HCT116 (cell line): Measurements from ENCODE around the gene TECTA. TPM values are rescaled to one million over a fixed set of nuclear protein-coding genes. Genes with fewer than 3 reads are reported as not detected.

Experiments
- ATAC-seq: fragments of 200-7000 bp; cut with Tn5 transposase; 2 replicates; pipeline ENCODE4 v1.9.1; 2020; ENCODE audit warnings: mild to moderate bottlenecking, moderate library complexity
- BruUV-seq: library from RNA; stranded (reverse); fragments of 400-500 nt; replicated peaks from 2 replicates; lab custom pipeline; 2021; lab: Mats Ljungman, UMichigan
- CTCF ChIA-PET: fragments of 300-600 bp; sonication (Branson Sonifier 250); formaldehyde crosslinking; loops from one replicate; lab custom pipeline; 2021; ENCODE audit warnings: antibody characterized with exemption; lab: Charles Lee
- POLR2A ChIA-PET: fragments of 300-600, 350-600 bp; sonication (Branson Sonifier 250); formaldehyde crosslinking; loops from one replicate; lab custom pipeline; 2021; ENCODE audit warnings: antibody characterized with exemption; lab: Charles Lee
- RAD21 ChIA-PET, 2 experiments: fragments of 300-600 bp; sonication (Branson Sonifier 250); formaldehyde crosslinking; loops; one replicate each; lab custom pipeline; 2023; ENCODE audit warnings: low total read pairs in 2 of 2; ENCODE audit not compliant: uncharacterized antibody in 2 of 2, unreplicated experiment in 2 of 2, low non-redundant PET in 1 of 2; lab: Charles Lee
- DNase-seq: peaks from one replicate; pipeline ENCODE4 v3.0.0-alpha.2; 2010; ENCODE audit warnings: low read depth, low spot score
- H2AFZ ChIP-seq: fragments of 200-600 bp; shearing (Covaris generic), sonication (generic); 2 replicates; pipeline ENCODE4 v1.6.1; 2017; ENCODE audit warnings: low read depth, mixed run types, mixed read lengths, antibody characterized with exemption, low read length; ENCODE audit not compliant: poor library complexity, severe bottlenecking
- H3K27ac ChIP-seq: 2 replicates; pipeline ENCODE4 v1.5.1; 2012; ENCODE audit warnings: low read depth, low read length
- H3K27me3 ChIP-seq: fragments of 200-600 bp; sonication (generic); 2 replicates; pipeline ENCODE4 v1.6.1; 2016; ENCODE audit warnings: mixed run types, low read length, mixed read lengths; ENCODE audit not compliant: insufficient read depth
- H3K36me3 ChIP-seq, 2 experiments: fragments of 200-500 bp in 1 of 2; fragments of 200-600 bp in 1 of 2; sonication (Bioruptor generic) in 1 of 2; sonication (generic) in 1 of 2; 2 replicates each; pipeline versions ENCODE4 v1.5.1 to v1.6.1; 2014 to 2016; ENCODE audit warnings: low read length in 2 of 2, inconsistent platforms in 1 of 2, mixed read lengths in 1 of 2, mixed run types in 1 of 2; ENCODE audit not compliant: insufficient read depth in 2 of 2, control insufficient read depth in 1 of 2
- H3K4me1 ChIP-seq, 2 experiments: fragments of 200-600 bp in 1 of 2; sonication (generic) in 1 of 2; 2 replicates each; pipeline versions ENCODE4 v1.5.1 to v1.6.1; 2012 to 2017; ENCODE audit warnings: low read length in 2 of 2, inconsistent platforms in 1 of 2, mild to moderate bottlenecking in 1 of 2, mixed read lengths in 1 of 2, mixed run types in 1 of 2, moderate library complexity in 1 of 2; ENCODE audit not compliant: insufficient read depth in 2 of 2, control insufficient read depth in 1 of 2
- H3K4me2 ChIP-seq: fragments of 200-600 bp; sonication (generic); 2 replicates; pipeline ENCODE4 v1.6.1; 2017; ENCODE audit warnings: mixed run types, low read length, mixed read lengths
- H3K4me3 ChIP-seq, 2 experiments: fragments of 200-600 bp in 1 of 2; sonication (generic) in 1 of 2; replicated peaks in 1 of 2; 2 replicates each; pipeline ENCODE4 v1.5.1; 2011 to 2016; ENCODE audit warnings: low read length in 2 of 2, control low read depth in 1 of 2, low read depth in 1 of 2, mild to moderate bottlenecking in 1 of 2, mixed read lengths in 1 of 2, mixed run types in 1 of 2
- H3K79me2 ChIP-seq: fragments of 200-600 bp; sonication (generic); 2 replicates; pipeline ENCODE4 v1.6.1; 2017; ENCODE audit warnings: mild to moderate bottlenecking, mixed run types, low read length, moderate library complexity, mixed read lengths; ENCODE audit not compliant: insufficient read depth
- H3K9ac ChIP-seq: fragments of 200-600 bp; sonication (generic); 2 replicates; pipeline ENCODE4 v1.6.1; 2016; ENCODE audit warnings: low read length, mixed read lengths
- H3K9me2 ChIP-seq: fragments of 200-600 bp; sonication (generic), shearing (Covaris generic); 2 replicates; pipeline ENCODE4 v1.6.1; 2017; ENCODE audit warnings: mixed run types, mild to moderate bottlenecking, moderate library complexity; ENCODE audit not compliant: insufficient read depth
- H3K9me3 ChIP-seq, 2 experiments: fragments of 200-500 bp in 1 of 2; fragments of 200-600 bp in 1 of 2; sonication (Bioruptor generic) in 1 of 2; sonication (generic) in 1 of 2; 2 replicates each; pipeline ENCODE4 v1.6.1; 2014 to 2017; ENCODE audit warnings: low read length in 2 of 2, mixed read lengths in 2 of 2, inconsistent platforms in 1 of 2, low read depth in 1 of 2, mild to moderate bottlenecking in 1 of 2, mixed run types in 1 of 2, moderate library complexity in 1 of 2; ENCODE audit not compliant: control insufficient read depth in 1 of 2, insufficient read depth in 1 of 2
- H4K20me1 ChIP-seq: fragments of 200-600 bp; sonication (generic), shearing (Covaris generic); 2 replicates; pipeline ENCODE4 v1.6.1; 2017; ENCODE audit warnings: mixed run types, mild to moderate bottlenecking, moderate library complexity; ENCODE audit not compliant: insufficient read depth
- ATF3 ChIP-seq: IDR thresholded peaks from 2 replicates; pipeline ENCODE4 v1.6.1; 2012
- CBX3 ChIP-seq: IDR thresholded peaks from 2 replicates; pipeline ENCODE4 v1.6.1; 2012; ENCODE audit warnings: low read depth
- CTCF ChIP-seq, 3 experiments: fragments of 200-600 bp in 1 of 3; sonication (generic) in 1 of 3; IDR thresholded peaks in 2 of 3; conservative IDR thresholded peaks in 1 of 3; 2 replicates each; pipeline ENCODE4 v1.5.1; 2012 to 2017; ENCODE audit warnings: low read depth in 2 of 3, low read length in 2 of 3, antibody characterized with exemption in 1 of 3, borderline replicate concordance in 1 of 3, control low read depth in 1 of 3, mild to moderate bottlenecking in 1 of 3, mixed read lengths in 1 of 3, mixed run types in 1 of 3, moderate library complexity in 1 of 3; ENCODE audit not compliant: insufficient read depth in 1 of 3
- EGR1 ChIP-seq: IDR thresholded peaks from 2 replicates; pipeline ENCODE4 v1.6.1; 2012; ENCODE audit warnings: low read depth
- ELF1 ChIP-seq: IDR thresholded peaks from 2 replicates; pipeline ENCODE4 v1.6.1; 2012; ENCODE audit warnings: low read depth, borderline replicate concordance
- EZH2 ChIP-seq: fragments of 200-600 bp; sonication (generic); IDR thresholded peaks from 2 replicates; pipeline ENCODE4 v1.6.1; 2017; ENCODE audit warnings: antibody characterized with exemption, mixed run types
- EZH2phosphoT487 ChIP-seq: fragments of 200-600 bp; IDR thresholded peaks from 2 replicates; pipeline ENCODE4 v1.6.1; 2018; ENCODE audit warnings: antibody characterized with exemption, borderline replicate concordance
- FOSL1 ChIP-seq: IDR thresholded peaks from 2 replicates; pipeline ENCODE4 v1.6.1; 2012; ENCODE audit warnings: low read depth
- JUND ChIP-seq: IDR thresholded peaks from 2 replicates; pipeline ENCODE4 v1.6.1; 2012
- MAX ChIP-seq: IDR thresholded peaks from 2 replicates; pipeline ENCODE4 v1.6.1; 2012
- POLR2A ChIP-seq: IDR thresholded peaks from 2 replicates; pipeline ENCODE4 v1.7.0; 2011; ENCODE audit warnings: borderline replicate concordance; ENCODE audit not compliant: insufficient read depth, insufficient read length; ENCODE audit errors: extremely low read depth
- POLR2AphosphoS5 ChIP-seq: IDR thresholded peaks from 2 replicates; pipeline ENCODE4 v1.6.1; 2011; ENCODE audit warnings: mild to moderate bottlenecking, low read depth, low read length, moderate library complexity
- SIN3A ChIP-seq: IDR thresholded peaks from 2 replicates; pipeline ENCODE4 v1.6.1; 2012; ENCODE audit warnings: low read depth
- SP1 ChIP-seq: IDR thresholded peaks from 2 replicates; pipeline ENCODE4 v1.6.1; 2012; ENCODE audit warnings: low read depth
- SRF ChIP-seq: IDR thresholded peaks from 2 replicates; pipeline ENCODE4 v1.6.1; 2012; ENCODE audit warnings: low read depth
- TCF7L2 ChIP-seq: IDR thresholded peaks from 2 replicates; pipeline ENCODE4 v1.7.0; 2011; ENCODE audit warnings: borderline replicate concordance, inconsistent platforms; ENCODE audit not compliant: insufficient read depth, insufficient read length; ENCODE audit errors: extremely low read depth
- YY1 ChIP-seq: IDR thresholded peaks from 2 replicates; pipeline ENCODE4 v1.6.1; 2011; ENCODE audit warnings: low read length, low read depth, moderate library complexity, mild to moderate bottlenecking; ENCODE audit not compliant: insufficient replicate concordance; ENCODE audit errors: extremely low read depth
- ZFX ChIP-seq: fragments of 450-650 bp; IDR thresholded peaks from 2 replicates; pipeline ENCODE4 v1.6.1; 2017
- ZNF274 ChIP-seq: fragments of 200-500 bp; sonication (Bioruptor generic); IDR thresholded peaks from 2 replicates; pipeline ENCODE4 v1.6.1; 2014; ENCODE audit warnings: mild to moderate bottlenecking, low read depth, low read length, inconsistent platforms
- intact Hi-C: fragments of 100-400 bp; cut with micrococcal nuclease; formaldehyde crosslinking; loops from 2 replicates; pipeline ENCODE4 v1.10.0; 2022
- total RNA-seq: library from RNA; stranded (reverse); gene quantifications from one replicate; pipeline ENCODE4 v1.2.1, GENCODE V29; 2021; ENCODE audit not compliant: unreplicated experiment
- TF ChIP-seq, protein P1 (sequence below): IDR thresholded peaks from 2 replicates; pipeline ENCODE4 v1.6.1; 2012; ENCODE audit warnings: low read depth

TECTA gene
- total RNA-seq, 1 experiment from 2014 or later: 0.81 TPM

- H3K4me1 ChIP-seq: peaks cover 0 to 9% of the 10 kb centered on the region in 2 experiments; a peak in 2 of 4 replicates
- peak overlapping the region in 1 of 2 experiments; percentile 51; a peak in 2 of 4 replicates for H3K4me3 ChIP-seq
- intact Hi-C loops: no loop called here
- RAD21 ChIA-PET: no interaction called here
- peak overlapping the region; percentile 77 for H2AFZ ChIP-seq
- H3K27ac ChIP-seq: no peak overlapping the region
- peak overlapping the region; percentile 72 for H3K4me2 ChIP-seq
- DNase-seq: peak; percentile 0
- no peak for TF ChIP-seq ELF1
- TF ChIP-seq, protein P1, sequence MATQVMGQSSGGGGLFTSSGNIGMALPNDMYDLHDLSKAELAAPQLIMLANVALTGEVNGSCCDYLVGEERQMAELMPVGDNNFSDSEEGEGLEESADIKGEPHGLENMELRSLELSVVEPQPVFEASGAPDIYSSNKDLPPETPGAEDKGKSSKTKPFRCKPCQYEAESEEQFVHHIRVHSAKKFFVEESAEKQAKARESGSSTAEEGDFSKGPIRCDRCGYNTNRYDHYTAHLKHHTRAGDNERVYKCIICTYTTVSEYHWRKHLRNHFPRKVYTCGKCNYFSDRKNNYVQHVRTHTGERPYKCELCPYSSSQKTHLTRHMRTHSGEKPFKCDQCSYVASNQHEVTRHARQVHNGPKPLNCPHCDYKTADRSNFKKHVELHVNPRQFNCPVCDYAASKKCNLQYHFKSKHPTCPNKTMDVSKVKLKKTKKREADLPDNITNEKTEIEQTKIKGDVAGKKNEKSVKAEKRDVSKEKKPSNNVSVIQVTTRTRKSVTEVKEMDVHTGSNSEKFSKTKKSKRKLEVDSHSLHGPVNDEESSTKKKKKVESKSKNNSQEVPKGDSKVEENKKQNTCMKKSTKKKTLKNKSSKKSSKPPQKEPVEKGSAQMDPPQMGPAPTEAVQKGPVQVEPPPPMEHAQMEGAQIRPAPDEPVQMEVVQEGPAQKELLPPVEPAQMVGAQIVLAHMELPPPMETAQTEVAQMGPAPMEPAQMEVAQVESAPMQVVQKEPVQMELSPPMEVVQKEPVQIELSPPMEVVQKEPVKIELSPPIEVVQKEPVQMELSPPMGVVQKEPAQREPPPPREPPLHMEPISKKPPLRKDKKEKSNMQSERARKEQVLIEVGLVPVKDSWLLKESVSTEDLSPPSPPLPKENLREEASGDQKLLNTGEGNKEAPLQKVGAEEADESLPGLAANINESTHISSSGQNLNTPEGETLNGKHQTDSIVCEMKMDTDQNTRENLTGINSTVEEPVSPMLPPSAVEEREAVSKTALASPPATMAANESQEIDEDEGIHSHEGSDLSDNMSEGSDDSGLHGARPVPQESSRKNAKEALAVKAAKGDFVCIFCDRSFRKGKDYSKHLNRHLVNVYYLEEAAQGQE: no peak
- no peak for TF ChIP-seq MAX
- TF ChIP-seq CTCF (IDR thresholded peaks at IDR 0.05 in 2 of 3, conservative IDR thresholded peaks at IDR 0.05 in 1 of 3; ENCODE audit: borderline replicate concordance in 1 of 3, insufficient read depth in 1 of 3, low read depth in 2 of 3, low read length in 2 of 3): no peak
- TF ChIP-seq YY1: no peak
- TF ChIP-seq ZFX: no peak
- no peak for TF ChIP-seq EZH2phosphoT487
- TF ChIP-seq EGR1: peak; percentile 58; the same call in 1 of the 2 replicates
- no peak for TF ChIP-seq POLR2A
- no peak for TF ChIP-seq TCF7L2
- TF ChIP-seq ATF3: no peak
- TF ChIP-seq JUND: peak; percentile 38; the same call in 1 of the 2 replicates
- TF ChIP-seq SRF: no peak
- no peak for TF ChIP-seq POLR2AphosphoS5
- peak; percentile 32; the same call in 1 of the 2 replicates for TF ChIP-seq FOSL1
- 0 out of 2 replicates have a peak, but pooled peaks have one; percentile 18 for TF ChIP-seq SP1
- peak; percentile 49; the same call in 1 of the 2 replicates for TF ChIP-seq CBX3
- no peak for TF ChIP-seq SIN3A
- TF ChIP-seq EZH2: no peak
- TF ChIP-seq ZNF274: no peak
- no peak overlapping the region for H3K9ac ChIP-seq
- H3K79me2 ChIP-seq: no peaks in the 10 kb centered on the region
- no peaks in the 10 kb centered on the region for H3K27me3 ChIP-seq
- no peaks in the 10 kb centered on the region for H3K36me3 ChIP-seq
- no peaks in the 10 kb centered on the region for H4K20me1 ChIP-seq
- peak; percentile 93 for ATAC-seq
- H3K9me2 ChIP-seq: no peaks in the 10 kb centered on the region
- POLR2A ChIA-PET: no interaction called here
- no TSS peak for BruUV-seq
- CTCF ChIA-PET: interaction anchor here (1.6 kb wide), 1 partner anchor 31 kb away, joined by 6 read pairs; no protein-coding TSS in a partner anchor
- H3K9me3 ChIP-seq: no peaks in the 10 kb centered on the region
Measured at GRCh38 chr11:121163658-121164308, 62.7 kb downstream of the TECTA start.
